Suppressor macrophage treated with lipopolysaccharide for 4 hours (primary cell): ENCODE measurements around the gene POLN.

Experiments
- DNase-seq: peaks from one replicate; pipeline ENCODE4 v3.0.0-alpha.2; 2020

The POLN gene

DNA sequence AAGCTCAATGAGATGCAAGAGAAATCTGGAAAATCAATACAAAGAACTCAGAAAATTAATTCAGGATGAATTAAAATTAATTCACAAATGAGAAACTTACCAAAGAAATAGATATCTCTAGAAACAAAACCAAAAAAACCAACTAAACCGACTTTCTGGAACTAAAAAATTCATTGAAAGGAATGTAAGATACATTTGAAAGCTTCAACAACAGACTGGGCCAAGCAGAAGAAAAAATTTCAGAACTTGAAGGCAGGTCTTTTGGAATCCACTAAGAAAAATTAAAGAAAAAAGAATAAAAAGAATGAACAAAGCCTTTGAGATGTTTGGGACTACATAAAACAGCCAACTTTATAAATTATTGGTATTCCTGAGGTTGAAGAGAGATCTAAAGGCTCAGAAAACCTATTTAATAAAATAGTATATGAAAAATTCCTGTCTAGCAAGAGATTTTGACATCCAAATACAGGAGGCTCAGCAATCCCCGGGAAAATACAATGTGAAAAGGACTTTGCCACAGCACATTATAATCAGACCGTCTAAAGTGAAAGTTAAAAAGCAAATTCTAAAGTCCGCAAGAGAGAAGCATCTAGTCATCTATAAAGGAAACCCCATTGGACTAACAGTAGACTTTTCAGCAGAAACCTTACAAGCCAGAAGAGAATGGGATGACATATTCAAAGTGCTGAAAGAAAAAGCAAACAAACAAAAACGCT, 138.6 kb downstream of the POLN start:
- no peak for DNase-seq

DNA sequence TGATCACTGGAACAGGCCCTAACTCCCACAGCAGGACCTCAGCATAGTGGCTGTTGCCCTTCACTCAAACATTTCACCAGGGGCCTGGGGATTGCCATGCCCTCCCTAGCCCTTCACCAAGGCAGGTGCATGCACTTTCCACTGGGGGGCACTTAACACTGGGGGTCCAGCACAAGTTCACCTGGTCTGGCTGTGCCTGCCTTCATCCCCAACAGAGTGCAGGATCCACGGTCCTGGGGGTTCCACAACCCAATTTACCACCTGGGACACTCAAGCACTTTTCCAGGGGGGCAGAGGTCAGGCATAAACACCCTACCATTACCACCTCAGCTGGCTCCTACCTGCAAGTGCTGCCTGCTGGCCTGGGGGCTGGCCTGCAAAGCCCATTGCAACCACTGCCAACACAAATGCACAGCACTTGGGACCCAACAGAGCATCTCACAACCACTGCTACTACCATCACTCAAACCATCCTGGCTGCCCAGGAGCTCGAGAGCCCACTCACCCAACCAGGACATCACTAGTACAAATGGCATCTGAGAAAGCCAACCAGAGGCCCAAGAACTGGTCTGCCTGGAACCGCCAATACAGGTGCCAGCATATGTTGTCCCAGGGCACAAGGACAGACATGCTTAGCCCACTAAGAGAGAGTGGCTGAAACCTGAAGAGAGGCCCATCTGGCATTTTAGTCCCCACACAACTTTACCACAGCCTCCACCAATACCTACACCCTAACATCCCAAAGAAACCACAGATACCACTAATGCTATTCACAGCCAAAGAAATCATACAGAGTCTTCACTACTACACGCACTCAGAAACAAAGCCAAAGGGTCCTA, 139.7 kb downstream of the POLN start:
- no peak for DNase-seq

- DNase-seq, result no peak
Observed at GRCh38 chr4:2101346-2102044, 140.4 kb downstream of the POLN start.

- no peak for DNase-seq
Observed at GRCh38 chr4:2096073-2096609, 145.8 kb downstream of the POLN start.

GRCh38 chr4:2095236-2096072, 146.5 kb downstream of the POLN start:
- DNase-seq, result no peak

DNA sequence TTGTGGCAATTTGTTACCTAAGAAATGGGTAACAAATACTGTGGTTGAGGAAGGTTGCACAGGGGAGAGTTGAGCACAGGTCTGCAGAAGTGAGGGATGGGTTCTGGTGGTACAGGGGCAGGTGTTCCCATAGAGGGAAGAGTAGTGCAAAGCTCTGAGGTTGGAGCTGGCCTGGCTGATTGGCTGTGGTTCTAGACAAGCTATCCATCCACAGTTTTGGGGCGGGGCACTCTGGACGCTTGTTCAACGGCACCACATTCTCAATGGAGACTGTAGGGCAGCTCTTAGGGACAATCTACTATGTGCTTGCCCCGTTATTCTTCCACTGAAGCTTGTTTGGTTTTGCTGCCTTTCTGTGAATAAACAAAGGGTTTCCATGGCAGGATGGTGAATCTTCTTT, 147.4 kb downstream of the POLN start:
- DNase-seq, result no peak

DNA sequence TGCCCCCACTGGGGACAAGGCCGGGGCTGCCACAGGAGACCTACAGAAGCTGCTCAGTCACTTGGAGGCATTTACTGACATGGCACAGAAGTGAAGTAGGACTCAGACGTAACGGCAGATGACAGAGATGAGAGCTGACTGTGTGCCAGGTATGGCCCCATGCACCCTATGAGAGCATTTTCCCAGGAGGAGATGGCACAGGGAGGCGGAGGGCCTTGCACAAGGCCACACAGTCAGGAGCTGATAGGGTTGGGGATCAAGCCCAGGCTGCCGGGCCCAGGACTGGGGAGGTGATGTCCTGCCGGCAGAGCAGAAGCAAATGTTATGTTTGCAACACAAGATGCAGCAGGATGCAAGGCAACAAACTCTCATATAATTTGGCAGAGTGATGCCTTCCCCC, 148.7 kb downstream of the POLN start:
- DNase-seq, result no peak

- DNase-seq, result no peak
Observed at GRCh38 chr4:2092669-2093053, 149.3 kb downstream of the POLN start.

GRCh38 chr4:2091990-2092668, 149.8 kb downstream of the POLN start:
- no peak for DNase-seq

DNA sequence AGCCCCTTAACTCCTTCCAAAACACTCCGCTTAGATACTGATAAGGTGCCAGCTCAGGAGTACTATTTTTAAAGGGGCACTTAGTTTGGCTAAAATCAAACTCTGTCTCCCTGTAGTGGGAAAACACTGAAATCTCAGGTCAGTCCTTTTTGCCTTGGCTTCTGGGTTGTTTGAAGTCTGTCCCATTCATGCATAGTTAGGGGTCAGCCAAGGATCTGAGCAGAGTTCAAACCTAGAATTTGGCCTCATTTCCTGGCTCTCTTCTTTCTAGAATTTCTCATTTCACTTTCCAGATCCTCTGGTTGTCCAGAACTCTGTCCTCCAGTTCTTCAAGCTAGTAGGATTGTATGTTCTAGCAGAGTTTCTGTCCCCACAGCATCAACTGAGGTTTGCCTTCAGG, 151.3 kb downstream of the POLN start:
- no peak for DNase-seq

DNA sequence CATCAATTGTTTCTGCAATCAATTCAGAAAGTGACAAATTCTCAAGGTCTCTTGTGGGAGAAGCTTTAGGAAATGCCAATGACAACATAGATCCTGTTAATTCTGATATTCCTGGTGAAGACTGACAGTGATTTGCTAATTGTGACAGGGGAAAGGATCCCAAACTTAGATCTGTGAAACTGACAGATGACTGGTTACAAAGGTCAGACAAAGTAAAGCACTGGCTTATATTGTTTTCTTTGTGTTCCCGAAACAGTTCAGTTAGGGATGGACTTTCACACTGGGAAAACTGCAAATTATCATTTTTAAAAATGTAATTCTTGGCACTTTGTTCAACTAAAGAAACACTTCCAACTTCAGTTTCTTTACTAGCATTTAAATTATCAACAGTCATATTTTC, 152.7 kb downstream of the POLN start:
- no peak for DNase-seq

DNA sequence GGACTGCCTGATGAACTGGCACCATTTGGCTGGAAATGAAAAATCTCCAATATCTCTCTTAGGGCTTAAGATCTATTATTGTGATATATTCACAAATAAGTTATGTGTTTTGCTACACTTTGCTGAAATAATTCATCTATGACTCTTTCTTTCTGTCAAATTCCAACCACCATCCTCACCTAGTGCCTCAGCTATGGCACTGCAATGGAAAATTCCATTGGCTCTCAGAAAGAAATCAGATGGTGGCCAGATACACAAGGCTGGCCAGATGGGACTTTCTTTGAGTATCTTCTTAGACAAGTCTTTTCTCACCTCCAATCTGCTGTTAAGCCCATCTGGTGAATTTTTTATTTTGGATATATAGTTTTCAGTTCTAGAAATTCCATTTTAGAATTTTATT, 154.8 kb downstream of the POLN start:
- no peak for DNase-seq

- DNase-seq, result no peak
Observed at GRCh38 chr4:2085496-2085901, 156.4 kb downstream of the POLN start.

- no peak for DNase-seq
Observed at GRCh38 chr4:2084316-2084715, 157.6 kb downstream of the POLN start.

DNA sequence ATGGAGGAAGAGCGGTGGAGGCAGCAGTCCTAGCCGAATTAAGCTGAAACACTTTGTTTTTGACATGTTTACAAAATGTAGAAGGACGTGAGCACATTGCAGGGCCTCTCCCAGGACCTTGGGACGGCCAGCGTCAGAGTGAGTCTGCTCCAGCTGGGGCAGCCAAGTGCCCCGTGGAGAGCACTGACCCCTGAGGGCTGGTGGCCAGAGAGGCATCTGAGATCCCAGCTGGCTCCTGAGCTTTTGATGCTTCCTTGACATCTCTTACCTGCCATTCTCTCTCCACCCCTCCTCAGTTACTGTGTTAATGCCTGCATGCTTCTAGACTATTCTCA, 158.1 kb downstream of the POLN start:
- DNase-seq, result no peak

DNA sequence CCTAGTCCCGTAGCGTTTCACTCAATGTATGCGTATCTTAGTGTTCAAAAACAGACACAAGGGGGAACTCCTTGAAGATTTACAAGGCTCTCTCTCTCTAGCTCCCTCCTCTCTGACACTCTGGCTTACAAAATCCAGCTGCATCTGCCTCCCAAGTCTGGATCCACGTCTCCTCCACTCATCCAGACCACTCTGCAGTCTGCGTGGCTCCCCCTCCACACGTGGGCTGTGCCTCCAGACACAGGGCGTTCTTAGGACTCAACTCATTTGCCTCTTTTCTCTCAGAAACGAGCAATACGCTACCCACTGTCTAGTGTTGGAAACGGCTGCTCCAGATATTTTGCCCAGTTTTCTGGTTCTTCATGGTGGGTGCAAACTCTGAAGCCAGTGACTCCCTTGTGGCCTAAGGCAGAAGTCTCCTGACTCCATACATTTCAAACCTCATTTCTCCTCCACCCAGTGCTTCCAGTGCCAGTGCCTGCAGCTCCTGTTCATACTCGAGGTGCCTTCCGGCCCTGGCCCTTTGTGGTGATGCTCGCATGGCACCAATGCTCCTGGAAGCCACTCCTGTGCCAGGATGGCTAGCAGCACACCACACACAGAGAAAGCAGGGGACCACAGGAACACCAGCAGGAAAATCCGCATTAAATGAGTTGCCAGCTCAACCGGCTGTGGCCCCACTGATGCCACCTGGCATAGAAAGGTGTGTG, 158.7 kb downstream of the POLN start:
- DNase-seq, result no peak

- no peak for DNase-seq
Observed at GRCh38 chr4:2082627-2083026, 159.3 kb downstream of the POLN start.

DNA sequence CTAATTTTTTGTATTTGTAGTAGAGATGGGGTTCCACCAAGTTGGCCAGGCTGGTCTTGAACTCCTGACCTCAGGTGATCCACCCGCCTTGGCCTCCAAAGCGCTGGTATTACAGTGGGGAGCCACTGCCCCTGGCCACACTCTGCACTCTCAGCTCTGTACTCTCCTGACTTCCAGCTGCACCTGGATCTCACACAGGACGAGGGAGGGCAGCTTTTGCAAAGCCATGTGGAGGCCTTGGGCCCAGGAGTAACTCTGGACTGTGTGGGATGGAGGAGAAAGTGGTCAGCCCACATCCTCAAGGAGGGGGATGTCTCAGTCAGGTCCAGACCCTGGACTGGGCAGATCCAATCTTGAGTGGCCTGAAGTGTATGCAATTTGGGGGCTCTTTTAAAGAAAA, 159.8 kb downstream of the POLN start:
- no peak for DNase-seq

DNA sequence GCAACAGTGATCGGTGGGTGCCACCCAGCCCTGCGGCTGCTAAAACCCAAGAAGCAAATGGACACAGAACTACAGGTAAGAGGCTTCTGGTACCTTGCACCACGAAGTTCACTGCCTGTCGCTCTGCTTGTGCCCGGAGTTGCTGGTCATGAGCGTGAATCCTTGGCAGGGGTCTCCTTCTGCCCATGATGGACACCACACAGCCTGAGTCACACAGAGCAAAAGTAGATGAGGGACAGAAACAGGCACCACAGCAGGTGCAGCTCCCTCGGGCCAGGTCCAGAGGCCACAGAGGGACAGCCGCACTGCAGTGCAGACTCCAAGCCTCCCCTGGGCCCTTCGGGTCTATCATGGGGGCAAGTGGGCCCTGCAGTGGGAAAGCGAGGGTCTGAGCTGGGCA, 160.4 kb downstream of the POLN start:
- DNase-seq, result no peak

GRCh38 chr4:2080429-2081300, 161.3 kb downstream of the POLN start:
- DNase-seq, result no peak

DNA sequence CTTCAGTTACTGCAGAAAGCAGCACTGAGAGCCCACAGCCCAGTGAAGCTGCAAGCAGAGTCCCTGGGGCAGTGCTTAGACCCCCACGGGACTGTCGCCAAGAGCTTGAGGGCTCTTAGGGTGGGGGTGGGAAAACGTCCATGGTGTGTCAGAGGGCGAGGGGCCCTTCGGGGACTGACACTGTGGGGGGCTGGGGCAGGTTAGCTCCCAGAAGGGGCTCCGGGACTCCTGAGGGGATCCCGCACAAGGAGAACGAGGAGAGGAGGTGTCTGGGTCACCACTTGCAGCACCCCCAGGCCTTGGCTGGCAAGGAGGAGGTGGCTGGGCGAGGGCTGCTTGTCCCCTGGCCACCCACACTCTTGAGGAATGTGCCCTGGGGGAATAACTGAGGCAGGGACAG, 162.0 kb downstream of the POLN start:
- DNase-seq, result no peak
